ENCODE data around the gene MSH3. TPM values are rescaled to one million over a fixed set of nuclear protein-coding genes. Genes with fewer than 3 reads are reported as not detected.

Gene MSH3
- total and polyA plus RNA-seq, 8 donors, result 2.1 to 11.5 (median 8.8) TPM

- no peaks in the 10 kb centered on the region for H3K4me1 ChIP-seq
- no peaks in the 10 kb centered on the region for H3K27me3 ChIP-seq
- H3K9me3 ChIP-seq, result no peaks in the 10 kb centered on the region
- no peaks in the 10 kb centered on the region for H3K36me3 ChIP-seq
- no peak for ATAC-seq
- no peak overlapping the region for H3K4me3 ChIP-seq
- FAIRE-seq, result no peak
- no peak overlapping the region for H3K27ac ChIP-seq
- no peak for DNase-seq
- TF ChIP-seq CTCF (IDR thresholded peaks at IDR 0.05), result no peak
- intact Hi-C loops (cut with DNase I), result no loop called here
Observed at GRCh38 chr5:80703291-80703690, 48.8 kb downstream of the MSH3 start.

GRCh38 chr5:80703747-80704146 is 49.3 kb downstream of the MSH3 start:
- H3K27me3 ChIP-seq, result no peaks in the 10 kb centered on the region
- no peaks in the 10 kb centered on the region for H3K9me3 ChIP-seq
- no peak for DNase-seq
- FAIRE-seq, result no peak
- no peak for ATAC-seq
- TF ChIP-seq CTCF (IDR thresholded peaks at IDR 0.05), result no peak
- H3K36me3 ChIP-seq, result no peaks in the 10 kb centered on the region
- H3K4me1 ChIP-seq, result no peaks in the 10 kb centered on the region
- no peak overlapping the region for H3K27ac ChIP-seq
- WGBS, 2 donors, result 89 to 91% methylated on average over 5 of the region's 5 CpGs
- no peak overlapping the region for H3K4me3 ChIP-seq
- intact Hi-C loops (cut with DNase I), result no loop called here

- no peak for TF ChIP-seq CTCF (IDR thresholded peaks at IDR 0.05)
- no peaks in the 10 kb centered on the region for H3K4me1 ChIP-seq
- no peaks in the 10 kb centered on the region for H3K36me3 ChIP-seq
- FAIRE-seq (no peak), ATAC-seq (no peak), DNase-seq (no peak)
- no peaks in the 10 kb centered on the region for H3K9me3 ChIP-seq
- intact Hi-C loops (cut with DNase I), result no loop called here
- H3K4me3 ChIP-seq, result no peak overlapping the region
- no peak overlapping the region for H3K27ac ChIP-seq
- no peaks in the 10 kb centered on the region for H3K27me3 ChIP-seq
- WGBS, 2 donors, result 86 to 87% methylated on average over 1 of the region's 1 CpG
Observed at GRCh38 chr5:80704221-80704620, 49.8 kb downstream of the MSH3 start.

GRCh38 chr5:80705216-80705769 is 50.8 kb downstream of the MSH3 start:
- DNase-seq (no peak), ATAC-seq (no peak), FAIRE-seq (no peak)
- Histone ChIP-seq H3K36me3 (no peaks in the 10 kb centered on the region), H3K27me3 (no peaks in the 10 kb centered on the region), H3K27ac (no peak overlapping the region), H3K4me1 (no peaks in the 10 kb centered on the region), H3K9me3 (no peaks in the 10 kb centered on the region), H3K4me3 (no peak overlapping the region)
- 79 to 90% methylated on average over 6 of the region's 6 CpGs for WGBS, 2 donors
- intact Hi-C loops (cut with DNase I), result no loop called here
- no peak for TF ChIP-seq CTCF (IDR thresholded peaks at IDR 0.05)

- H3K27me3 ChIP-seq, result no peaks in the 10 kb centered on the region
- TF ChIP-seq CTCF (IDR thresholded peaks at IDR 0.05), result no peak
Observed at GRCh38 chr5:80705801-80706200, 51.3 kb downstream of the MSH3 start.

More at GRCh38 chr5:80705801-80706200, 51.3 kb downstream of the MSH3 start:
- Histone ChIP-seq H3K4me3 (no peak overlapping the region), H3K9me3 (no peaks in the 10 kb centered on the region), H3K27ac (no peak overlapping the region), H3K4me1 (no peaks in the 10 kb centered on the region), H3K36me3 (no peaks in the 10 kb centered on the region)
- 93 to 97% methylated on average over 4 of the region's 4 CpGs for WGBS, 2 donors
- intact Hi-C loops (cut with DNase I), result no loop called here
- FAIRE-seq, result no peak
- DNase-seq, result no peak
- ATAC-seq, result no peak
